Mucosa of rectum (tissue), 2 donors: Measurements from ENCODE around the gene WDR4.

Experiments used
- H3K27ac ChIP-seq, 2 donors: one replicate each; pipeline ENCODE4 v1.7.0; 2013; ENCODE audit warnings: inconsistent platforms in 2 of 2, low read depth in 2 of 2, low read length in 2 of 2
- H3K27me3 ChIP-seq, 2 donors: one replicate each; pipeline ENCODE4 v1.7.0; 2013; ENCODE audit warnings: low read length in 2 of 2; ENCODE audit not compliant: control insufficient read depth in 2 of 2, insufficient read depth in 2 of 2
- H3K36me3 ChIP-seq, 2 donors: one replicate each; pipeline ENCODE4 v1.7.0; 2013; ENCODE audit warnings: low read length in 2 of 2; ENCODE audit not compliant: control insufficient read depth in 2 of 2, insufficient read depth in 2 of 2
- H3K4me1 ChIP-seq, 2 donors: one replicate each; pipeline ENCODE4 v1.7.0; 2013; ENCODE audit warnings: low read length in 2 of 2, mild to moderate bottlenecking in 1 of 2; ENCODE audit not compliant: control insufficient read depth in 2 of 2, insufficient read depth in 2 of 2
- H3K4me3 ChIP-seq, 2 donors: one replicate each; pipeline ENCODE4 v1.7.0; 2013; ENCODE audit warnings: low read length in 2 of 2
- H3K9ac ChIP-seq, 2 donors: one replicate each; pipeline ENCODE4 v1.7.0; 2013; ENCODE audit warnings: low read length in 2 of 2, low read depth in 1 of 2, mild to moderate bottlenecking in 1 of 2
- H3K9me3 ChIP-seq, 2 donors: one replicate each; pipeline ENCODE4 v1.7.0; 2013; ENCODE audit warnings: low read length in 2 of 2; ENCODE audit not compliant: control insufficient read depth in 2 of 2
- donor health status: healthy.
- donor health status: Normal muscosa, but diverticular disease.

WDR4 gene

GRCh38 chr21:42861848-42862400 lies 17.4 kb downstream of the WDR4 start:
- no peak overlapping the region for H3K27ac ChIP-seq
- H3K36me3 ChIP-seq: peaks cover 33 to 56% of the 10 kb centered on the region in 2 donors
- no peaks in the 10 kb centered on the region for H3K27me3 ChIP-seq
- H3K4me1 ChIP-seq: no peaks in the 10 kb centered on the region
- H3K4me3 ChIP-seq: no peak overlapping the region
- no peak overlapping the region for H3K9ac ChIP-seq
- H3K9me3 ChIP-seq: no peaks in the 10 kb centered on the region

DNA sequence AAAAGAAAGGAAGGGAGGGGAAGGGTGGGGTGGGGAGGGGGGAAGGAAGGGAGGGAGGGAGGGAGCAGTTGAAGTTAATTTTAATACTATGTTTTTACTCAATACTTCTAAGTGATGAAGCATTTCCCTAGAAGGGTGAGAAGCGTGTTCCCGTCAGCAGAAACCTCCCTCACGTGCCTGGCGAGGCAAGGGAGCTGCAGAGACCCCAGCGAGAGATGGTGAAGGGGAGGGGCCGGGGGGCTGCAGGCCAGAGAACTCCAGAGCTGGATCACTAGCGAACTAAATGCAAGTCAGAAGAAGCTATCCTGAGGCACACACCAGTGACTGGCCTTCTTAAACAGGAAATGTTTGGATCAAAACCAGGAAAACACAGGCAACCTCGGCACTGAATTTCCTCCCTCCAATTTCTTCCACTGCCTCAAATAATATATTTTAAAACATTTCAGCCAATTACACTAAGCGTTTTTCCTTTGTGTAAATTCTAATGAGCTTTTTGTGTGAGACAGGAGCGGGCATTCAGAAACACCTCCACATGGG lies 18.0 kb downstream of the WDR4 start:
- no peak overlapping the region for H3K9ac ChIP-seq
- H3K36me3 ChIP-seq: peaks cover 33 to 57% of the 10 kb centered on the region in 2 donors
- H3K4me1 ChIP-seq: no peaks in the 10 kb centered on the region
- H3K27me3 ChIP-seq: no peaks in the 10 kb centered on the region
- no peak overlapping the region for H3K4me3 ChIP-seq
- H3K9me3 ChIP-seq: no peaks in the 10 kb centered on the region
- H3K27ac ChIP-seq: no peak overlapping the region

- Histone ChIP-seq H3K9ac (no peak overlapping the region), H3K27ac (no peak overlapping the region), H3K4me3 (no peak overlapping the region), H3K27me3 (no peaks in the 10 kb centered on the region), H3K36me3 (peaks cover 44 to 61% of the 10 kb centered on the region in 2 donors), H3K4me1 (no peaks in the 10 kb centered on the region), H3K9me3 (no peaks in the 10 kb centered on the region)
Observed at GRCh38 chr21:42860345-42860744, 19.0 kb downstream of the WDR4 start.

DNA sequence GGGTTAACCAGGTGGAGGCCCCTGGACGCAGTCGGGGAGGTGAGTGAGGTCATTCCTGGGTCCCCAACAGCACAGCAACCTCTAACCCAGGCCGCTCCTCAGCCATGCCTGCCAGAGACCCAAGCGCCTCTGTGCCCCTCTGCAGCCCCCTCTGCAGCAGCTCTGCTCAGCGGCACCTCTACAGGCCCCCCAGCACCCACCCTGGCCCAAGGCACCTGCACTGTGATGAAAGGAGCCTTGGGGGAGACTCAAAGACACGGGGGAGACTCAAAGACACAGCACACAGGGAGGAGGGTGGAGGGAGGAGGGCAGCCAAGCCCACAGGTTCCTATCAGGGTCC lies 19.5 kb downstream of the WDR4 start:
- no peak overlapping the region for H3K4me3 ChIP-seq
- H3K9ac ChIP-seq: no peak overlapping the region
- no peaks in the 10 kb centered on the region for H3K27me3 ChIP-seq
- no peak overlapping the region for H3K27ac ChIP-seq
- H3K36me3 ChIP-seq: peaks cover 47 to 66% of the 10 kb centered on the region in 2 donors
- H3K9me3 ChIP-seq: no peaks in the 10 kb centered on the region
- no peaks in the 10 kb centered on the region for H3K4me1 ChIP-seq

DNA sequence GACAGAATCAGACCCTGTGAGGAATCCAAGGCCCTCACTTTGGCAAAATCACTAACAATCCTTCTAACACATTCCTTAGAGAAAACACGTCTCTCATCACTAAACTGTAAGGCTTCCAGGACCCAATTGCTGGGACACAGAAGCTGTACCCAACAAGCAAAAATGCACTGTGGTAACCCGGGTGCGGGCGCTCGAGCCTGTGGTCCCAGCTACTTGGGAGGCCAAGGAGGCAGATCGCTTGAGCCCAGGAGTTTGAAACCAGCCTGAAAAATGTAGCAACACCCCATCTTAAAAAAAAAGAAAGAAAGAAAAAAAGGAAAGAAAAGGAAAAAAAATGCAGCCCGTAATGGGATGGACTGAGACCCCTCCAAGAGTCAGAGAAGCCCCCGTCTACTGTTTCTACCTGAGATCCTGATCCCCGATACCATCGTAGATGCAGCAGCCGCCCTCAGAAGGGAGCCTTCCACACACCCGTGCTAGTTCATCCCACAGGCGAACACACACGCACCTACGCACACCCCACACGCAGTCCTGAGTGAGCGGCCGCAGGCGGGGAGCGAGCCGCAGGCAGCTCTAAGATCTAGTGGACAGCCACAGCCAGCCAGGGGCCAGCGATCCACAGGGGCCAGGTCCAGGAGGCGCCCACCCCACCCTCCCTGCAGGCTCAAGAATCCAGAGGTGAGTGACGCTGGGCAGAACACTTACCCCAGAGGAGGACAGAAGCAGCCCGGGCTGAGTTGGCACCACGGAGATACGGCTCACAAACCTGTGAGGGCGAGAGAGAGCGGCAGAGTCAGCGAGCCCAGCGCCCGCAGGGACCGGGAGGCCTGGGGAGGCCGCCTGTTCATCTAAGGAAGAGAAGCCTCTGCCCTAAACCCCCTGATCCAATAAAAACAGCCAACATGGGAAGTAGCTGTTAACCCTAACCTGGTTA lies 20.1 kb downstream of the WDR4 start:
- Histone ChIP-seq H3K27ac (no peak overlapping the region), H3K36me3 (peaks cover 54 to 67% of the 10 kb centered on the region in 2 donors), H3K4me3 (no peak overlapping the region), H3K9ac (no peak overlapping the region), H3K9me3 (no peaks in the 10 kb centered on the region), H3K27me3 (no peaks in the 10 kb centered on the region), H3K4me1 (no peaks in the 10 kb centered on the region)

GRCh38 chr21:42858185-42858847 lies 21.0 kb downstream of the WDR4 start:
- peaks cover 61 to 74% of the 10 kb centered on the region in 2 donors for H3K36me3 ChIP-seq
- no peak overlapping the region for H3K4me3 ChIP-seq
- no peak overlapping the region for H3K27ac ChIP-seq
- H3K9ac ChIP-seq: no peak overlapping the region
- no peaks in the 10 kb centered on the region for H3K4me1 ChIP-seq
- H3K9me3 ChIP-seq: no peaks in the 10 kb centered on the region
- H3K27me3 ChIP-seq: no peaks in the 10 kb centered on the region

GRCh38 chr21:42857216-42857615 lies 22.1 kb downstream of the WDR4 start:
- peaks cover 55 to 71% of the 10 kb centered on the region in 2 donors for H3K36me3 ChIP-seq
- no peak overlapping the region for H3K27ac ChIP-seq
- H3K9me3 ChIP-seq: no peaks in the 10 kb centered on the region
- H3K4me1 ChIP-seq: no peaks in the 10 kb centered on the region
- no peak overlapping the region for H3K9ac ChIP-seq
- no peaks in the 10 kb centered on the region for H3K27me3 ChIP-seq
- H3K4me3 ChIP-seq: no peak overlapping the region

- Histone ChIP-seq H3K27me3 (no peaks in the 10 kb centered on the region), H3K36me3 (peaks cover 60 to 75% of the 10 kb centered on the region in 2 donors), H3K9me3 (no peaks in the 10 kb centered on the region), H3K9ac (no peak overlapping the region), H3K27ac (no peak overlapping the region), H3K4me3 (no peak overlapping the region), H3K4me1 (no peaks in the 10 kb centered on the region)
Observed at GRCh38 chr21:42855937-42856335, 23.4 kb downstream of the WDR4 start.

DNA sequence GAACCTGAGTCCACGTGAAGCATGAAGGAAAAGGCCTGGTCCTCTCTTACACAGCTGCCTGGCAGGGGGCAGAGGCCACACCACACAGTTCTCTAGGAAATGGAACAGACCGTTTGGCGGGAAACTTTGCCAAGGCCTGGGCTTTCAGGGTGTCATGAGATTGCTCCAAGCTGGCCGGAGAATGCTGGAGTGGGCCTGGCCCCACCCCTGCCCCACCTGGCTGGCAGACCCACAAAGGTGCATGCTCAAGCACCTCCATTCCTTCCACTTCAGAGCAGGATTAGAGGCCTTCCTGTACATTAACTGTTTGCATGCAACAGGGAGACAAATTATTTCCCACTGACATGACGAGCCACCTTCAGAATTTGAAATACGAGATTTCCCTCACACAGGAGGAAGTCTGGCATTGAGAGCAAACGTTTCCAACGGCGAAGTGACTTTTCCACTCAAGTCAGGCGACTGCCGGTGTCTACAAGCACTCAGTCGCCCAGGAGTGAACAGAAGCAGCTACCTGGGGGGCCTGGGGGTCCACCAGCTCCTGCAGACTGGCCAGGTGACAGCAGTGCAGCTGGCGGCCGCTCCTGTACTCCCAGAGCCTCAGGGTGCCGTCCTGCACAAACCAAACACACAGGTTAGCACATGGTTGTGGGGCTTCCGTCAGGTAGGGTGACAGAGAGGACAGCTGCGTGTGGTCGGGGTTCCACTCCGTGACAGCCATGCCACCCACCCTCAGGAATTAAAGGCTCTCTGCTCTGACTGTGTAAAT lies 24.0 kb downstream of the WDR4 start:
- no peak overlapping the region for H3K27ac ChIP-seq
- peaks cover 66 to 77% of the 10 kb centered on the region in 2 donors for H3K36me3 ChIP-seq
- H3K4me3 ChIP-seq: no peak overlapping the region
- H3K4me1 ChIP-seq: no peaks in the 10 kb centered on the region
- H3K9me3 ChIP-seq: no peaks in the 10 kb centered on the region
- H3K9ac ChIP-seq: no peak overlapping the region
- H3K27me3 ChIP-seq: no peaks in the 10 kb centered on the region
